HG03354 (cell line): ENCODE results near the gene RB1.
"Not testable (repeated sequence)": the region's sequence is repeated elsewhere in the genome, so short reads cannot be mapped to it uniquely, and the experiment has no call there.

Experiments
- ATAC-seq: cut with Tn5 transposase; IDR thresholded peaks from one replicate; pipeline ENCODE4 v1.9.1; 2021; ENCODE audit warnings: mild to moderate bottlenecking; ENCODE audit not compliant: unreplicated experiment, poor library complexity, severe bottlenecking

The RB1 gene

DNA sequence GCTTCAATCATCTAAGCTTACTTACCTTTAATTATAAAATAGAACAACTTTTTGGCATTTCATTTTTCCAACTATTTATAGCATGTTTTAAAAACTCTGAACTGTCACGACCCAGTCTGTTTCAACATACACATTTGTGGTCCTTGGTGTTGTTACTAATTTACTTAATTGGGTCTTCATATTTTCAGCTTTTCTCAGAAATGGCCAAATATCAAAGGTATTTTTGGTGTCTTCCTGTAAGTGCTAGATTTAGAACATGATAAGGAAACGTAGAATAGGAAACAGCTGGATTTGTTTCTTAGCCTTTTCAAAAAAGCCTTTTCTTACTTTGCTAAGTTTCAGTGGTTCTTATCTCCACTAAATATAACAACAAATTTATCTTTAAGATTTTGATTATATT is 97.9 kb downstream of the RB1 start:
- ATAC-seq: no peak

DNA sequence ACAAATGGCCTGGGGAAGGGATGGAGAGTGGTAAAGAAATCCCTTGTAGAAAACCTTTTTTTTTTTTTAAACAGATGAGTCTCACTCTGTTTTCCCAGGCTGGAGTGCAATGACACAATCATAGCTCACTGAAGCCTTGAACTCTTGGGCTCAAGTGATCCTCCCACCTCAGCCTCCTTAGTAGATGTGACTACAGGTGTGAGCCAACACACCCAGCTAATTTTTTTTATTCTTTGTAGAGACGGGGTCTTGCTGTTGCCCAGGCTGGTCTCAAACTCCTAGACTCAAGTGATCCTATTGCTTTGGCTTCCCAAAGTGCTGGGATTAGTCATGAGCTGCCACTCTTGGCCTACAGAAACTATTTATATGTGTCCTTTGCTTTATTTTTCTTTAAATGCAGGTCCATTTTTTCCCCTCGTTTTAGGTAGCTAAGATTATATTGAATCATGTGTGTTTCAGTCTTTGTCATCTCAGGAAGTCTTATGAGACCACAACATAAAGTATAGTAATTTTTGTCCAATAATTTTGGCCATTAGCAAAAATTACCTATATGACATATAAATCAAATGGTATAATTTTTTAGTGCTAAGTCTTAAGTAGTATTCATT is 98.9 kb downstream of the RB1 start:
- no peak for ATAC-seq

DNA sequence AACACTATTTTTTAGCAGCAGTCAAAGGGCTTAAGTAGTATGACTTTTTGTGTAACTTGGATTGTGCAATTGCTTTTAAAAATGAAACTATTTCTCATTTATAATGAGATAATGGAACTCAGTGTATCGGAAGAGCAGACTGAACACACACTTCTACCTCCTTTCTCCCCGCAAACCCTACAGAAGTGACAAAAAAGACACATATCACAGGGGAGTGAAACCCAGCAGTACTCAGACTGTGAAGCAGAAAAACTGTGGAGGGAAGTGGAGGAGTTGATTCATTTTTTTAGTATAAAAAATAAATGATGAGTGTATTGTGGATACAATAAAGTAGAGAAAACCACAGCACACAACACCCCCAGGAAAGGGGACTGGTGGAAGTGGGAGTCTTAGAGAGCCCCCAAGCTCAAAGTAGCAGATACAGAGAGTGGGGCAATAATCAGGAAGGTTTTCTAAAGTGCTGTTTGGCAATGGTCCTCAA is 99.6 kb downstream of the RB1 start:
- no peak for ATAC-seq

DNA sequence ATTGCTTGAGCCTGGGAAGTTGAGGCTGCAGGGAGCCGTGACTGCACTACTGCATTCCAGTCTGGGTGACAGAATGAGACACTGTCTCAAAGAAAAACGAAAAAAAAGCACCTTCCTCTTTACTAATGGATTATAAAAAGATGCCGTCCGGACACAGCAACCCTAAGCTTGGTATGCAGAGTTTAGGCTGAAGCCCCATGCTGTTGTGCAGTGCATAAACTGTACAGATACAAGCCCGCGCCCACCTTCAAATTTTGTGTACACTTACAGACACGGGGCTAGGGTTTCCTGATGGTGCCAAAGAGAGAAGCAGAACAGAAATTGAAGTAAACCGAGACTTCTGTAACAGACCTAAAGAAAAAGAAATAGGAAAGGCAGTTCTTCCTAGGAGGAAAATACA is 100.4 kb downstream of the RB1 start:
- ATAC-seq: no peak

DNA sequence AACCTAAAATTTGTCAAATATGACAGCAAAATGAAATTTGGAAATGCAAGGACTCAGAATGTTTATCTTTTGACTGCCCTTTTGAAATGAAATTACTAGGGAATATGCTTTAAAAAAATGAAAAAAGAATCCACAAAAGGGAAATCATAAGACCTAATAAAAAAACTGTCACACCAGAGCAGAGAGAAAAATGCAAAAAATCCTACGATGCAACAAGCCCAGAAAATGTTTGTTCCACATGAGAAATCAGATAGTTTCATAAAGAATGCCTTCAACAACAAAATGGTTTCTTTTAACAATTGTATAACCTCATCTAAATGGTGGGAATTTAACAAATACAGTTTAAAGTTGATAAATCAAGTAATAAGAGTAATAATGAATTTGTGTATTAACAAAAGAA is 101.4 kb downstream of the RB1 start:
- no peak for ATAC-seq

DNA sequence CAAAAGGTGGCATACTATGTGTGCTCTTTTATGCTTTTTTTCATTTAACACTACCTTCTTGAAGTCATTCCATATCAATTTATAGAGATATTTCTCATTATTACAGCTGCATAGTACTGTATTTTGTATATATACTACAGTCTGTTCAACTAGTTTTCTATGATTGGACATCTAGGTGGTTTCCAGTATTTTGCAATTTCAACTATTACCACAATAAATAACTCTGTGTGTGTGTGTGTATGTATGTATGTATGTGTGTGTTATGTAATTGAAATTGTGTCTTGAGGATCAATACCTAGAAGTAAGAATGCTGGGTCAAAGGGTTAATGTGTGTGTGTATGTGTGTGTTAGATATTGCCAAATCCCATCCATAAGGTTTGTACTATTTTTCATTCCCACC is 102.3 kb downstream of the RB1 start:
- ATAC-seq: no peak

DNA sequence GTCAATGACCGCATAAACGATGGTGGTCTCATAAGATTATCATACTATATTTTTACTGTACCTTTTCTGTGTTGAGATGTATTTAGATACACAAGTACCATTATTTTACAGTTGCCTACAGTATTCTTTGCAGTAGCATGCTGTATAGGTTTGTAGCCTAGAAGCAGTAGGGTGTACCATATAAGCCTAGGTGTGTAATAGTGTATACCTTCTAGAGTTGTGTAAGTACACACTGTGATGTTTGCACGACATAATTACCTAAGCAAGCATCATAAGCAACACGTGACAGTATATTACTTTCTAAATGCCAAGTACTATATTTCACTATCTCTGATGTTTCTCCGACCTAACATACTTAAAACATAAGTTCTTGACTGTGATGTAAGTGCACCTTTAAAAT is 106.6 kb downstream of the RB1 start:
- no peak for ATAC-seq

DNA sequence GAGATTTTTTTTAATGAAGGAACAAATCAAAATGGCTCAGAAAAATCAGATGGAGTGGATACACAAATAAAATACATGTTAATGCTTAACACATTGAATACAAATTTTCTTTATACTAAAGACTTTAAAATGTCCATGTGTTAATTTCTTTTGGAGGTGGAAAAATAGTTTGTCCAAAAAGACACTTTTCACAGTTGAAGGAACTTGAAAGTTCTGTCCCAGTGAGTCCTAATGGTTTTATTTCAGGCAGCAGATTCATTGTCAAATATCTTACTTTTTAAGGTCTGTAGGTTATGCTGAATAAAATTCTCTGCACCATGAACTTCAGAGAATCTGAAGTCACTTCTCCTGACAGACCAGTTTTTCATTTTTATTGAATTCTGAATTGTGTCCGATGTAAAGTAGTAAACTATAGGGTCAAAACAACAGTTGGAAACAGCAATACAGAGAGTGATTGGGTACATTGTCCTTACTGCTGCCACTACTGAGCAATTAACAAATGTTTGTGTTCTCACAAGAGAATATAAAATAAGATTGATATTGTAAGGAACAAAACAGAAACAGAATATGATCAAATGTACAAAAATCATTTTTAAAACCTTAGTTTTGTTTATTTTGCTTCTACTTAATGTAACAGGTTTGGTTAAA is 107.7 kb downstream of the RB1 start:
- ATAC-seq: no peak

DNA sequence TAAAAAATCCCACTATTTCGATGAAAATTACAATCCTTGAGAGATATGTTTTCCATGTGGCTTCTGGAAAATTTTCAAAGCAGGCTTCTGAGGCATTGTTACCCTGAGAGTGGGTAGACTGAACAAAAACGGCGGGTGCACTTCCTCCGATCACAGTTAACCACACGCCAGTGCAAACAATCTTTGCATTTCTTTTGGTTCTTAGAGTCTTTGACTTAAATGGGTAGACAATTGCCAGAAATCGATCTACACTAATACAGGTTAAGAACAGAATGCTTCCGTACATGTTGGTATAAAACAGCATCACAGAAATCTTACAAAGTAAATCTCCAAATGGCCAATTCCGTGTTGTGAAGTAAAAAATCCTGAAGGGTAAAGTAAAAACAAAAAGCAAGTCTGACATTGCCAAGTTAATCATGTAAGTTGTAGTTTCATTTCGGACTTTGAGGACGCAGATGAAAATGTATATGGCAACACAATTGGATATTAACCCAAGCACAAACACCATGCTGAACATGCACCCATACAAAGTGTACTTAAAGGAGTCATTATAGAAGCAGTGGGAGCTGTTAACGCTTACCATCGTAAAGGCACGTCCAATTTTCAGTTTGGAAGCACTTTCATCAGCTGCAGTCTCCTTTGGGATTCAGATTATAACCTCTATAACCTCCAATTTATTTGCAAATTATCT is 108.4 kb downstream of the RB1 start:
- ATAC-seq: no peak

DNA sequence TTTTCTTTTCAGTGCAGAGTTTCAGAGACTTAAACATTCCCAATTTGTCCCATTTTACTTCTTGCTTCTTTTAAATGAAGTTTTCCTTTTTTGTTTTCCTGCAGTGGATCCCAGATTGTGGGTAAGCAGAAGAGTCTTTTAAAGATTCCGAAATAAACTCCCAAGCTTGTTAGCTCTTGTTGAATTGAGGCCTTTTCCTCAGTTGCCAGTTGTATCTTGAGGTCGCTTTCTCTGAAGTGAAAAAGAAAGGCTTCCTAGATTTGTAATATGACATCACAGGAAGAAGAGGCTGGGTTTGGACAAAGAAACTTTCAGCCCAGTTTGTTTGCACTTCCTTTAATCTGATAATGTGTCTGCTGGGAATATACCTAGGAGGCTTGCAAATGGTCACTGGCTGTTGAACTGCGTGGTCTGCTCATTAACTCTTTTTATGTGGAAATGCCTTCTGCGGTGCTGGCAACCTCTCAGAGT is 109.4 kb downstream of the RB1 start, which contains the start of gene LPAR6:
Gene LPAR6, minus strand, starts transcription at position 233 of the 471 bp plus-strand sequence. CDS start 690 bp downstream, outside the sequence.
- ATAC-seq: no peak

DNA sequence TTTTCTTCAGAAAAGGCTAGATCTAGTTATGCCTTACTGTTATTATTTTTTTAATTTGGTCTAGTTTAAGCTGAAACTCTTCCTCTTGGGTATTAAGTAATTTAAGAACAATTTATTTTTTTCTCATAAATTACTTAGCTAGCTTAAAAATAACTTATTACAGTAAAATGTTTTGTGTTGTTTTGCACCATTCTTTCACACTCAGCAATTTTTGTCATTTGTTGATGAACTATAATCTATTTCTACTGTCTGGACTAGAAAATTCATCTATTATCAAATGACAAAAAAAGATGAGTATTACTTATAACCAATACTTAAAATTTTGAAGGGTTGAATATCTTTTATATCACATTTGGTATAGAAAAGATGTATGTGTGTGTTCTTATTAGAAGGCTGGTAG is 111.0 kb downstream of the RB1 start:
- ATAC-seq: no peak

DNA sequence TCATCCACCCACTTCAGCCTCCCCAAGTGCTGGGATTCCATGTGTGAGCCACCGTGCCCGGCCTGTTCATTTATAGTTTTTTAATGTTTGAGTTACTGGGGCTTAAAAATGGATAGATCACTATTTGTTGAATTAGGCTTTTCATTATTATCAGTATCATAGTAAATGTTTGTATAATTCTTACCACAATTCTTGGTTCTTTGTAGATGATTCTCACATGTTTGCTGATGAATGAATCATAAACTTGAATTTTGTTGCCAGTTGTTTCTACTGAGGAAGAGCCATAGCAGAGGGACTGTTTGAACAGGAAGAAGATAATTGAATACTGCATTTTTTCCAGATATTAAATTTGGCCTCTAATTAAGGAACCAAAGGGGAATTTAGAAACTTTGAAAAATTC is 112.0 kb downstream of the RB1 start:
- no peak for ATAC-seq

DNA sequence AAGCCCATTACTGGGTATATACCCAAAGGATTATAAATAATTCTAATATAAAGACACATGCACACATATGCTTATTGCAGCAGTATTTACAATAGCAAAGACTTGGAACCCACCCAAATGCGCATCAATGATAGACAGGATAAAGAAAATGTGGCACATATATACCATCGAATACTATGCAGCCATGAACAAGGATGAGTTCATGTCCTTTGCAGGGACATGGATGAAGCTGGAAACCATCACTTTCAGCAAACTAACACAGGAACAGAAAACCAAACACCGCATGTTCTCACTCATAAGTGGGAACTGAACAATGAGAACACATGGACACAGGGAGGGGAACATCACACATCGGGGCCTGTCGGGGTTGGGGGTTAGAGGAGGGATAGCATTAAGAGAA is 118.5 kb downstream of the RB1 start:
- ATAC-seq: not testable (repeated sequence)

DNA sequence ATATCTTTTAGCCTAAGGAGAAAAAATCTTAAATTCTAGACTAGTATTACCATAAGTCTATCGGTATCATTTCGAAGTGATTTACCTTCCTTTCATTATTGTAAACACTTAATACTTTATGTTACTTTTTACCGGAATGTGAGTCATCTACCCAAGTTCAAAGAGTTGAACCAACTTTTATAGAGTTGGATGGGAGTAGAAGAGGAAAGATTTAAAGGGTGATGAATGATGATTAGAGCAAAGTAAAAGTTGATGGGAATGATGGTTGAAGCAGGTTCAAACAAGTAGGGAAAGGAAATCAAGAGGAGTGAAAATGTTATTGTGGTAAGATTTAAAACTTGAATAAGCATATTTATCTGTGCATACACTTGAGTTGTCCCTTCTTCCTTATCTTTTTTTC is 120.7 kb downstream of the RB1 start:
- no peak for ATAC-seq

DNA sequence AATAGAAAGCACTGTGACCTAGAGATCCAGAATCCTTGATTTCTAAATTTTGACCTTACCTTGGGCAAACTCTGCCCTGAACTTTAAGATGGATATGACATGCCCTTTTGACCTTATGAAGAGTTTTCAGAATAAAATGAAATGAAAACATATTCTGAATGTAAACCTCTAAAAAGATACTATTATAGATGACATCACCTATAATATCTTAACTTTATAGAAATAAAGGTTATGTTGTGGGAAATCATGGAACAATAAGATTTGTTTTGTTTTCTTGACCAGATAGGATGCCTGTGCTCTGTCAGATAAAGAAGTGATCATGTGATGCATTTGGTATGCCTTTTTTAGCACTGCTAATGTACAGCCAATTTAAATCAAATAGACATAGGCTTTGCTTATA is 122.5 kb downstream of the RB1 start:
- no peak for ATAC-seq

DNA sequence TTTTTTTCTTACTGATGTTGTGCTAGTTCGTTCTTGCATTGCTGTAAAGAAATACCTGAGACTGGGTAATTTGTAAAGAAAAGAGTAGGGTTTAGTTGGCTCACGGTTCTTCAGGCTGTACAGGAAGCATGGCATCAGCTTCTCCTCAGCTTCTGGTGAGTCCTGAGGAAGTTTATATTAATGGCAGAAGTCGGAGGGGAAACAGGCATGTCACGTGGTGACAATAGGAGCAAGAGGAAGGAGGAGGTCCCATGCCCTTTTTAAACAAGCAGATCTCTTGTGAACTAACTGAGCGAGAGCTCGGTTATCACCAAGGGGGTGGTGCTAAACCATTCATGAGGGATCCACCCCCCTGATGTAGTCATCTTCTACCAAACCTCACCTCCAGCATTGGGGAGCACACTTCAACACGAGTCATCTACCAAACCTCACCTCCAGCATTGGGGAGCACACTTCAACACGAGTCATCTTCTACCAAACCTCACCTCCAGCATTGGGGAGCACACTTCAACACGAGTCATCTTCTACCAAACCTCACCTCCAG is 123.3 kb downstream of the RB1 start:
- not testable (repeated sequence) for ATAC-seq

DNA sequence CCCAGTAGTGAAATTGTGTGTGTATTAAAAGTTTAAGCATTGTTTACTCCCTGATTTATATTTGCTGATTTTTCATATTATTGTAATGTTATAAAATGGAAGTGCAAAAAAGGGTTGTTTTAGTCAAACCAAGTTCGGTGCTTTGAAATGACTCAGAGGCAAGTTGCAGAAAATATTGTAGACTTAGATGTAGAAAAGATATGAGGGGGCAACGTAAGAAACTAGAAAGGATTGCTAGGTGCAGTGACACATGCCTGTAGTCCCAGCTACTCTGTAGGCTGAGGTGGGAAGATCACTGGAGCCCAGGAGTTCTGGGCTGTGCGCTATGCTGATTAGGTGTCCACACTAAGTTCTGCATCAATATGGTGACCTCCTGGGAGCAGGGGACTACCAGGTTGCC is 125.5 kb downstream of the RB1 start:
- ATAC-seq: no peak

DNA sequence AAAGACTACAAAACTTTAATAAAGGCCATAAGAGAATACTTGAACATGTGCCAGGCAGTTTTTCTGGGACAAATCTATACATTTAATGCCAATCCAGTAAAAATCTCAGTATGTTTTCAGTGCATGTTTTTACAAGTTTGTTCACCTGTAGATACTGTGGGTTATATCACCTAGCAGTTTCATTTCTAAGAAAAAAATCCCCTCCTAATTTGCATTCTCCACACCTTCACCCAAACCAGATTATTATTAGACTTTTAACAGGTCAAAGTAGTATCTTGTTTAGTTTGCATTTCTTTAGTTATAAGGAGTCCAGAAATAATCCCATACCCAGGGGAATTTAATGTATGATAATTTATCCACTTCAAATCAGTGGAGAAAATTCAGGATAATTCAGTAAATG is 126.3 kb downstream of the RB1 start:
- no peak for ATAC-seq

DNA sequence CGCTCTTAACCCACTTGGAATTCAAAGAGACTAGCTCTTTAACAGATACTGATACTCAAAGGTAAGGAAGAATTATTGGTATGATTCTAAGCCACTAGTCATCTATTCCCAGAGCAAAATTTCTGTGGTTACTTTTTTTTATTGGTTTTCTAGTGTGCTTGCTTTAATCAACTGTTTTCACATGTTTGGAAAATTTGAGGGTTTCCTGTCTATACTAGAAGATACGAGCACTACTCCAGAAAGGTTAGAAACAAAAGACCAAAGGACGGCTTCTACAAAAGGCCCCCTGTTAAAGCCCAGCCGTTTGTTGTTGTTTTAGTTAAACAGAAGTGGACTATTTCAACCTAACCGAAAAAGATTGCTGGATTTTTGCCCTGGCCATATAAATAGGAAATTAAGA is 127.9 kb downstream of the RB1 start:
- no peak for ATAC-seq

DNA sequence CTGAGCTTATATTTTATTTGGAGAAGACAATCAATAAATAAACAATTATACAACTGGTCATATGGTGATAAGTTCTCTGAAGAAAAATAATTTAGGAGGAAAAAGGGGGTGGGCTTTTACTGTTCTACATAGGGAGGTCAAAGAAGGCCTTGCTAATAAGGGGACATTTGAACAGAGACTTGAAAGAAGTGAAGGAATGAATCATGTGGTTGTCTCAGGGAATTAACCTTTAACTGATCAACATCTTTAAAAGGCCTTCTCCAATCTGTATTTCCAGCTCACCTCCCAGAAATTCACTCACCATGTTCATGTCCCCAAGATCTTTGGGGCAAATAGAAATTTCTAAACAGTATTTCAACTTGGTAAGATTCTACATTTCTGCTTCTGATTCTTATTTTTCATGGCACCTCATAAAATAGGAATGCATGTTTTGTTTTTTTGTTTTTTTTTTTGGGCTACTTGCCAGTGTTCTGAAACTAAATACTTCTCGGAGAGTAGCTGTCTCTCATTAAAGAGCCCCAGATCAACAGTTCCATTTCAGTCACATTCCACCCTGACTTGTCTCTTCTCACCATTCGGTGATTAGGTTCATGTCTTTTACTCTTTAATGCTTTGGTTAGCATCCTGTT is 128.6 kb downstream of the RB1 start:
- no peak for ATAC-seq
